MM.1S (cell line): ENCODE results near the gene GNG13.

Experiments used
- CTCF ChIP-seq: fragments of 300-600 bp; sonication (generic); IDR thresholded peaks from 2 replicates; pipeline ENCODE4 v1.5.1; 2016; ENCODE audit warnings: antibody characterized with exemption, low read length, mixed read lengths
- EZH2 ChIP-seq: fragments of 300-600 bp; sonication (generic); optimal IDR thresholded peaks from 2 replicates; pipeline ENCODE3; 2017; ENCODE audit warnings: low read depth, mild to moderate bottlenecking, antibody characterized with exemption, low read length, mixed read lengths
- EZH2phosphoT487 ChIP-seq: fragments of 300-600 bp; sonication (generic); IDR thresholded peaks from 2 replicates; pipeline ENCODE4 v1.6.1; 2018; ENCODE audit warnings: antibody characterized with exemption, low read length

- no peak for TF ChIP-seq CTCF
- TF ChIP-seq EZH2, result no peak
- TF ChIP-seq EZH2phosphoT487, result no peak
Observed at GRCh38 chr16:840561-841454, 40.3 kb upstream of the GNG13 start.
